MCF 10A (cell line): ENCODE measurements around the gene TULP3. TPM values are rescaled to one million over a fixed set of nuclear protein-coding genes. Genes with fewer than 3 reads are reported as not detected.

ENCODE experiments used
- Bru-seq: library from RNA; stranded (reverse); fragments of 400-500 nt; gene quantifications from one replicate; lab custom pipeline; 2021; lab: Mats Ljungman, UMichigan
- BruChase-seq, 2 experiments: library from RNA; stranded (reverse); fragments of 400-500 nt; gene quantifications; one replicate each; lab custom pipeline; 2021; lab: Mats Ljungman, UMichigan
- BruUV-seq: library from RNA; stranded (reverse); fragments of 400-500 nt; replicated peaks from 2 replicates; lab custom pipeline; 2021; lab: Mats Ljungman, UMichigan
- CTCF ChIA-PET: fragments of 300-600 bp; sonication (Branson Sonifier 250); formaldehyde crosslinking; extraction: SDS; loops from one replicate; lab custom pipeline; 2021; ENCODE audit warnings: antibody characterized with exemption, inconsistent platforms; lab: Yijun Ruan, JAX
- POLR2A ChIA-PET: fragments of 300-600, 350-650 bp; sonication (Branson Sonifier 250); formaldehyde crosslinking; extraction: SDS; loops from one replicate; lab custom pipeline; 2020; ENCODE audit warnings: antibody characterized with exemption, inconsistent platforms; lab: Yijun Ruan, JAX
- DNase-seq: peaks from one replicate; pipeline ENCODE4 v3.0.0-alpha.2; 2018; ENCODE audit not compliant: unreplicated experiment
- H3K27ac Mint-ChIP-seq: one replicate; pipeline ENCODE4 v1.8.0; 2022; ENCODE audit warnings: mild to moderate bottlenecking, low read depth, mixed read lengths; ENCODE audit not compliant: unreplicated experiment
- H3K27me3 Mint-ChIP-seq: one replicate; pipeline ENCODE4 v1.8.0; 2022; ENCODE audit warnings: mixed read lengths; ENCODE audit not compliant: insufficient read depth, unreplicated experiment
- H3K36me3 Mint-ChIP-seq: one replicate; pipeline ENCODE4 v1.8.0; 2022; ENCODE audit warnings: mild to moderate bottlenecking, moderate library complexity, mixed read lengths; ENCODE audit not compliant: insufficient read depth, unreplicated experiment
- H3K4me1 Mint-ChIP-seq: one replicate; pipeline ENCODE4 v1.8.0; 2022; ENCODE audit warnings: mixed read lengths; ENCODE audit not compliant: insufficient read depth, unreplicated experiment
- H3K4me3 Mint-ChIP-seq: one replicate; pipeline ENCODE4 v1.8.0; 2022; ENCODE audit warnings: mild to moderate bottlenecking, moderate library complexity, mixed read lengths; ENCODE audit not compliant: unreplicated experiment
- H3K9me3 Mint-ChIP-seq: one replicate; pipeline ENCODE4 v1.8.0; 2022; ENCODE audit warnings: mixed read lengths; ENCODE audit not compliant: unreplicated experiment
- intact Hi-C: fragments of 100-400 bp; cut with micrococcal nuclease; formaldehyde crosslinking; loops from 2 replicates; pipeline ENCODE4 v1.14.1; 2022
- long read RNA-seq: library from polyadenylated mRNA; stranded (forward); transcript quantifications from one replicate; pipeline ENCODE4 v2.0.0, GENCODE V29; 2022
- total RNA-seq: library from RNA; stranded (reverse); gene quantifications from 2 replicates; pipeline ENCODE4 v1.2.3, GENCODE V29; 2022
- TF ChIP-seq, protein P1 (sequence below): fragments of 200-600 bp; IDR thresholded peaks from one replicate; pipeline ENCODE4 v1.8.0; 2022; ENCODE audit warnings: antibody characterized with exemption, mild to moderate bottlenecking; ENCODE audit not compliant: unreplicated experiment

TULP3 gene, protein sequence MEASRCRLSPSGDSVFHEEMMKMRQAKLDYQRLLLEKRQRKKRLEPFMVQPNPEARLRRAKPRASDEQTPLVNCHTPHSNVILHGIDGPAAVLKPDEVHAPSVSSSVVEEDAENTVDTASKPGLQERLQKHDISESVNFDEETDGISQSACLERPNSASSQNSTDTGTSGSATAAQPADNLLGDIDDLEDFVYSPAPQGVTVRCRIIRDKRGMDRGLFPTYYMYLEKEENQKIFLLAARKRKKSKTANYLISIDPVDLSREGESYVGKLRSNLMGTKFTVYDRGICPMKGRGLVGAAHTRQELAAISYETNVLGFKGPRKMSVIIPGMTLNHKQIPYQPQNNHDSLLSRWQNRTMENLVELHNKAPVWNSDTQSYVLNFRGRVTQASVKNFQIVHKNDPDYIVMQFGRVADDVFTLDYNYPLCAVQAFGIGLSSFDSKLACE
- 36.2 and 42.2 TPM in 2 replicates for total RNA-seq
- percentile 76 among the genes with signal in this experiment for Bru-seq, nascent RNA
- BruChase-seq, experiment 1, labeled RNA remaining after a 6-hour chase = percentile 85 among the genes with signal in this experiment
- percentile 85 among the genes with signal in this experiment for BruChase-seq, experiment 2, labeled RNA remaining after a 2-hour chase
- long read RNA-seq, transcript TULP3-202 (11 exons, 3,076 nt) = major isoform, 36 of 66 reads
- long read RNA-seq, partial matches to known transcripts = 1 of 66 reads
- long read RNA-seq, other reads (novel, unspliced or antisense) = 25 of 66 reads

DNA sequence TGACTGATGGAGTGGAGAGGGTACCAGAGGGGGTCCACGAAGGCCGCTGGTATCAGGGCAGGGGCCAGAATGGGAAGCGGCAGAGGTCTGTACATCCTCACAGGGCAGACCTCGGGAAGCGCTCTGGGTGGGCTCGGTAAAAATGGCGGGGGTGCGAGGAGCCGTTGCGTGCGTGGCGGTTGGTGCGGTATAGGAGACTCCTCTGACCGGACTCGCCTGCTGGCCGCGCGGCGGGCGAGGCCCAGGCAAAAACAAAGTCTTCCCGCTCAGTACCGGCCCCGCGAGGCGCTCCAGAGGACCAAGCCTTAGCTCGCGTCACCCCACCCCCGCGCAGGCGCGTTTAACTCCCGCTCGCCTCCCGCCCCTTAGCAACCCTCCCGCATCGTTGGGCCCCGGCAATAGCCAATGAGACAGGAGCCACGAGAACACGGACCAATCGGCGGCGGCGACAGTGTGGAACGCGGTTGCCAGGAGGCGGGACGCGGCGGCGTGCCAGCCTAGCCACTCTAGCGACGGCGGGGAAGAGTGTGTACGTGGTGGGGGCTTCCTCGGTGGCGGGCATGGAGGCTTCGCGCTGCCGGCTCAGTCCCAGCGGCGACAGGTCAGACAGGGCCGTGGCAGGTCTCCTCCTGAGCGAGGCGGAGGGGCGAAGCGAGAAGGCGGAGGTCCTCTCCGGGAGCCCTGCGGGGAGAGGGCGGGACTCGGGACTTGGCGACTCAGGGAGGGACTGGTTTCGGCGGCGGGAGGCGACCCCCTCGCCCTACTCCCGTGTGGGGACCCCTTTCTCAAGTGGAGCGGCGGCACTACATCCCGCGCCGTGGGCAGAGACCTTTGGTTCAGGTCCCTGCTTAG lies at the start of gene TULP3:
TULP3 (plus strand) TSS at position 504 of the 852 bp plus-strand sequence; CDS start at position 561, 57 bp downstream.
- POLR2A ChIA-PET = interaction anchor here (0.6 to 3.5 kb wide), 13 partner anchors 10 to 131 kb away, joined by 3 to 29 read pairs (median 4); partner anchors contain the start of genes FOXM1, ITFG2 and RHNO1
- CTCF ChIA-PET = interaction anchor here (0.6 to 1.0 kb wide), 4 partner anchors 12 to 980 kb away, joined by 3 to 5 read pairs (median 3); no protein-coding TSS in a partner anchor
- H3K36me3 Mint-ChIP-seq = peaks cover 36% of the 10 kb centered on the region
- no TSS peak for BruUV-seq
- peaks cover 16% of the 10 kb centered on the region for H3K4me1 Mint-ChIP-seq
- peak; percentile 98 for DNase-seq
- H3K4me3 Mint-ChIP-seq = peak within 1 kb of the TSS; percentile 86
- no peaks in the 10 kb centered on the region for H3K9me3 Mint-ChIP-seq
- TF ChIP-seq, protein P1, sequence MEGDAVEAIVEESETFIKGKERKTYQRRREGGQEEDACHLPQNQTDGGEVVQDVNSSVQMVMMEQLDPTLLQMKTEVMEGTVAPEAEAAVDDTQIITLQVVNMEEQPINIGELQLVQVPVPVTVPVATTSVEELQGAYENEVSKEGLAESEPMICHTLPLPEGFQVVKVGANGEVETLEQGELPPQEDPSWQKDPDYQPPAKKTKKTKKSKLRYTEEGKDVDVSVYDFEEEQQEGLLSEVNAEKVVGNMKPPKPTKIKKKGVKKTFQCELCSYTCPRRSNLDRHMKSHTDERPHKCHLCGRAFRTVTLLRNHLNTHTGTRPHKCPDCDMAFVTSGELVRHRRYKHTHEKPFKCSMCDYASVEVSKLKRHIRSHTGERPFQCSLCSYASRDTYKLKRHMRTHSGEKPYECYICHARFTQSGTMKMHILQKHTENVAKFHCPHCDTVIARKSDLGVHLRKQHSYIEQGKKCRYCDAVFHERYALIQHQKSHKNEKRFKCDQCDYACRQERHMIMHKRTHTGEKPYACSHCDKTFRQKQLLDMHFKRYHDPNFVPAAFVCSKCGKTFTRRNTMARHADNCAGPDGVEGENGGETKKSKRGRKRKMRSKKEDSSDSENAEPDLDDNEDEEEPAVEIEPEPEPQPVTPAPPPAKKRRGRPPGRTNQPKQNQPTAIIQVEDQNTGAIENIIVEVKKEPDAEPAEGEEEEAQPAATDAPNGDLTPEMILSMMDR = no peak
- H3K27me3 Mint-ChIP-seq = no peaks in the 10 kb centered on the region
- intact Hi-C loops = no loop called here
- H3K27ac Mint-ChIP-seq = peak within 1 kb of the TSS; percentile 94

DNA sequence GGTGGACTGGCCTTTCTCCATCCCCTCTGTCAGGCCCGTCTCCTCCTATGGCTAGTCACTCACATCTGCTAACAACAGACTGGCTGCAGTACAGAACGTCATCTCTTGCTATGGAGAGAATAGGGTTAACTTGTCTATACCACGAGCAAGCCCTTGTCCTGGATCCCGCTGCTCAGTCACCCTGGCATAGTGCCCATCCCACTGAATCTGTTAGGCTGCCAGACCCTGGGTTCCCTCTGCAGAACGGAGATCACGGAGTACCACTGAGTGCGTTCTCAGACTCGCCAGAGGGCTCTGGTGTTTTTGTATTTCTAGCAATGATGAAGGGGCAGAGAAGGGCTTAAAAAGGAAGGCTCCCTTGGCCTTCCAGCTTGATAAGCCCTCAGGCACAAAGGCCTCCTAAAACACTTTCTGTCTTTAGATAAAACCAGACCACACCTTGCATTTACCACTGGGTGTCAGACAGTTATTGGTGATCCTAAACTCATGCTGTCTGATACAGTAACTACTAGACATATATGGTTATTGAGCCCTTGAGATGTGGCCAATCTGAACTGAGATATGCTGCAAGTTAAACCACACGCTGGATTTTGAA lies 49.5 kb upstream of the TULP3 start:
- DNase-seq = no peak
- H3K4me1 Mint-ChIP-seq = no peaks in the 10 kb centered on the region
- BruUV-seq = no TSS peak
- H3K4me3 Mint-ChIP-seq = no peak overlapping the region
- intact Hi-C loops = no loop called here
- peaks cover 5% of the 10 kb centered on the region for H3K36me3 Mint-ChIP-seq
- TF ChIP-seq, protein P1 = no peak
- ChIA-PET CTCF (interaction anchor here (0.6 kb wide), 1 partner anchor 165 kb away, joined by 4 read pairs; no protein-coding TSS in a partner anchor), POLR2A (no interaction called here)
- no peaks in the 10 kb centered on the region for H3K27me3 Mint-ChIP-seq
- H3K27ac Mint-ChIP-seq = no peak overlapping the region
- no peaks in the 10 kb centered on the region for H3K9me3 Mint-ChIP-seq

DNA sequence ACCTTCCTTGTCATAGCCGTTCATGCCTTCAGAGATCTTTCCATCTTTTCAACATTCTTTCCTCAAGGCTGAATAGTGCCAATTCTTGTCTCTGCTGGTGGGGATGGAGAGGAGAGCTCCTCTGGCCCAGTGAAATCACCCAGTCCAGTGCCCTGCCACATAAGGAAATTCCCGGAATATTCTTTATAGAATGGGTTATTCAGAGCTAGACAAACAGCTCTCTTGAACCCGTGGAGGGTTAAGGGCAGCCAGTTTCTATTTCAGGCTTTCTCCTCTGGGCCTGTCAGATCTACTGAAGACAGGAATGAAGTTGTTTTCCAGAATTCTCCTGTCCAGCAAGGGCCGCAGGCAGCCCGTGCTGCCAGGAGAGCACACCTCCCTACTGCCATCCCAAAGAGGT lies 47.7 kb upstream of the TULP3 start:
- ChIA-PET POLR2A (no interaction called here), CTCF (interaction anchor here (3.3 kb wide), 1 partner anchor 11 kb away, joined by 21 read pairs; no protein-coding TSS in a partner anchor)
- Mint-ChIP-seq H3K9me3 (no peaks in the 10 kb centered on the region), H3K4me1 (no peaks in the 10 kb centered on the region), H3K4me3 (no peak overlapping the region), H3K27ac (no peak overlapping the region), H3K27me3 (no peaks in the 10 kb centered on the region), H3K36me3 (peaks cover 5% of the 10 kb centered on the region)
- intact Hi-C loops = no loop called here
- TF ChIP-seq, protein P1 = no peak
- no peak for DNase-seq
- no TSS peak for BruUV-seq
